Epithelial cell of esophagus (primary cell): ENCODE data around the gene CFAP74.
"Not testable (repeated sequence)": the region's sequence is repeated elsewhere in the genome, so short reads cannot be mapped to it uniquely, and the experiment has no call there.

Experiments
- DNase-seq: peaks from one replicate; pipeline ENCODE4 v3.0.0; 2010; ENCODE audit warnings: low read depth
- H3K4me3 ChIP-seq: 2 replicates; pipeline ENCODE4 v1.5.1; 2011; ENCODE audit warnings: mild to moderate bottlenecking, low read length, control low read depth
- TF ChIP-seq, protein P1 (sequence below): IDR thresholded peaks from 2 replicates; pipeline ENCODE4 v1.5.1; 2011; ENCODE audit warnings: low read depth, mild to moderate bottlenecking, low read length, control low read depth, inconsistent platforms; ENCODE audit not compliant: insufficient read depth; ENCODE audit errors: missing control alignments

The CFAP74 gene

DNA sequence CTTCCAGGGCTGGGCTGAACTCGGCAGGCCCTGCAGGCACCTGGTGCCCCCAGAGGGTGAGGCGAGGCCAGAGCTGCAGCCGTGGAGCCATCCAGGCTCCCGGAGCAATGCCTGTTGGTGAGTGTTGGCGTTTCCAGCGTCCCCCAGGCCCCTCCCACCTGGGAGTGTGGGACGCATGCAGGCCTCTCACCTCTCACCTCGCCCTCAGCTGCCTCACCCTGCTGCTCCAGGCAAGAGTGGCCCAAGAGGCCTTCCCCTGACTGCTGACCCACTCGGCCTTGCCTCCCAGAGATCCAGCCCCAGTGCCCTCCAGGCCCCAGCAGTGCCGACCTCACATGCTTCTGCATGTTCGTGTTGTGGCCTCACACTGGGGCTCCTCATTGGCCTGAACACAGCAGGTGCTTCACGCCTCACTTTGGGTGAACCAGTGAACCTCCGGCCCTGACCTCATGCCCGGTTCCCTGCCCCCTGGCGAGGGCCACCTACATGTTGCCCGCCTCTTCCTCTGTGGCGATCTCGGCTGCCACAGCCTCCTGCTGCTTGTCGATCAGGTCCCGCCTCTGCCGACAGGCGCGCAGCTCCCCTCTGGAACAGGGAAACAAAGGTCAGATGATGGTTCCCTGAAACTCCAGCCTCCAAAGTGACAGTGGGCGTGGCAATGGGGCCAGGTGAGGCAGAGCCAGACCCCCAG, 17.0 kb downstream of the CFAP74 start:
- TF ChIP-seq, protein P1, sequence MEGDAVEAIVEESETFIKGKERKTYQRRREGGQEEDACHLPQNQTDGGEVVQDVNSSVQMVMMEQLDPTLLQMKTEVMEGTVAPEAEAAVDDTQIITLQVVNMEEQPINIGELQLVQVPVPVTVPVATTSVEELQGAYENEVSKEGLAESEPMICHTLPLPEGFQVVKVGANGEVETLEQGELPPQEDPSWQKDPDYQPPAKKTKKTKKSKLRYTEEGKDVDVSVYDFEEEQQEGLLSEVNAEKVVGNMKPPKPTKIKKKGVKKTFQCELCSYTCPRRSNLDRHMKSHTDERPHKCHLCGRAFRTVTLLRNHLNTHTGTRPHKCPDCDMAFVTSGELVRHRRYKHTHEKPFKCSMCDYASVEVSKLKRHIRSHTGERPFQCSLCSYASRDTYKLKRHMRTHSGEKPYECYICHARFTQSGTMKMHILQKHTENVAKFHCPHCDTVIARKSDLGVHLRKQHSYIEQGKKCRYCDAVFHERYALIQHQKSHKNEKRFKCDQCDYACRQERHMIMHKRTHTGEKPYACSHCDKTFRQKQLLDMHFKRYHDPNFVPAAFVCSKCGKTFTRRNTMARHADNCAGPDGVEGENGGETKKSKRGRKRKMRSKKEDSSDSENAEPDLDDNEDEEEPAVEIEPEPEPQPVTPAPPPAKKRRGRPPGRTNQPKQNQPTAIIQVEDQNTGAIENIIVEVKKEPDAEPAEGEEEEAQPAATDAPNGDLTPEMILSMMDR = no peak
- no peak for DNase-seq
- H3K4me3 ChIP-seq = no peak overlapping the region

DNA sequence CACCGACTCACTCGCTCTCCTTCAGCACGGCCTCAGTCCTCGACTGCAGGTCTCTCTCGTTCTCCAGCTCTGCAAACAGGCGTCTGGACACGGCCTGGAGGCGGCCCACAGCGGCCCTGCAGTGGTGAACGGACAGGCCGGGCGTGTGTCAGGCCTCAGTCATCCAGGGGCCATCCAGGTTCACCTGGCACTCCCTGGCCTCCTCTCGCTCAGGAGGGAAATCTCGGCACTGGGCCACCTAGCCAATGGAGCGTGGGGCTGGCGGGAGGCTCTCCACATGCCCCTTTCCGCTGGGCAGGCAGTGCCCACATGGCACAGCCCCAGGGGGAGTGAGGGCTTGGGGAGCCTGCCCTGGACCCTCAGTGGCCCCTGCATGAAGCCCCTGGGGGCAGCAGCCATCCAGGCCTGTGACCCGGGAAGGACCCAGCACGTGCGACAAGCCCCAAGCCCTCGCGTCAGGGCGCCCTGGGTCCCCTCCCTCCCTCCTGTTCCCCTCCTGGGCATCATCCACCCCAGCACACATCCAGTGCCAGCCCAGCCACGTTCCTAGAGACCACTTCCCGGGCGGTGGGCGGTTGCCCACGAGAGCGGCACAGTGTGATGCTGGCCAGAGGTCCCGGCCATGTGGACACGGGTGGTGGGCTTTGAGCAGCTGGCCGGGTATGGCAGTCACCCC, 18.1 kb downstream of the CFAP74 start:
- no peak overlapping the region for H3K4me3 ChIP-seq
- no peak for DNase-seq
- TF ChIP-seq, protein P1 = no peak

GRCh38 chr1:1984560-1985070, 19.0 kb downstream of the CFAP74 start:
- H3K4me3 ChIP-seq = no peak overlapping the region
- TF ChIP-seq, protein P1 = no peak

GRCh38 chr1:1982379-1983232, 21.0 kb downstream of the CFAP74 start:
- no peak for DNase-seq
- no peak overlapping the region for H3K4me3 ChIP-seq
- TF ChIP-seq, protein P1 = no peak

More at GRCh38 chr1:1984560-1985070, 19.0 kb downstream of the CFAP74 start:
- DNase-seq = no peak

- H3K4me3 ChIP-seq, DNase-seq: not testable (repeated sequence)
These were observed 21.8 kb downstream of the CFAP74 start for GRCh38 chr1:1981631-1982327.

GRCh38 chr1:1981142-1981500, 22.5 kb downstream of the CFAP74 start:
- TF ChIP-seq, protein P1 = no peak
- H3K4me3 ChIP-seq = no peak overlapping the region
- no peak for DNase-seq
